ENCODE results near the gene GSN.

GSN gene

GRCh38 chr9:121269642-121270254 lies 1.8 kb downstream of the GSN start:
- H3K27ac ChIP-seq (ENCODE audit: low read depth, low read length, poor library complexity, severe bottlenecking): no peak overlapping the region
- H3F3A ChIP-seq (ENCODE audit: insufficient read depth, low read length): no peaks in the 10 kb centered on the region
- no peaks in the 10 kb centered on the region; the same call in 1 of the 2 replicates for H3K27me3 ChIP-seq (ENCODE audit: insufficient read depth, low read length)
- no peaks in the 10 kb centered on the region for H3K79me2 ChIP-seq (ENCODE audit: insufficient read depth, low read length)
- no peaks in the 10 kb centered on the region for H4K20me1 ChIP-seq (ENCODE audit: insufficient read depth, low read length)
- no peak overlapping the region for H3K4me2 ChIP-seq (ENCODE audit: low read length)
- no peaks in the 10 kb centered on the region for H3K9me3 ChIP-seq (ENCODE audit: low read length)
- no peak overlapping the region for H3K9ac ChIP-seq (ENCODE audit: low read length)
- H3K9me2 ChIP-seq (ENCODE audit: low read depth, low read length): no peaks in the 10 kb centered on the region
- no peak overlapping the region for H3K4me3 ChIP-seq (ENCODE audit: low read depth, low read length, poor library complexity, severe bottlenecking)
- H2AFZ ChIP-seq (ENCODE audit: low read length): no peak overlapping the region
- TF ChIP-seq CTCF (IDR thresholded peaks at IDR 0.05; ENCODE audit: low read length): no peak
- TF ChIP-seq EZH2 (IDR thresholded peaks at IDR 0.05; ENCODE audit: borderline replicate concordance, low read length): no peak
- H3K36me3 ChIP-seq (ENCODE audit: insufficient read depth, low read length): no peaks in the 10 kb centered on the region
- H3K4me1 ChIP-seq (ENCODE audit: insufficient read depth, low read length, severe bottlenecking): peaks cover 15% of the 10 kb centered on the region

- H3K27ac ChIP-seq (ENCODE audit: low read depth, low read length, poor library complexity, severe bottlenecking): no peak overlapping the region
- no peak overlapping the region for H3K4me2 ChIP-seq (ENCODE audit: low read length)
- no peaks in the 10 kb centered on the region for H3K9me3 ChIP-seq (ENCODE audit: low read length)
- no peaks in the 10 kb centered on the region for H3K9me2 ChIP-seq (ENCODE audit: low read depth, low read length)
- H2AFZ ChIP-seq (ENCODE audit: low read length): no peak overlapping the region
- H3K36me3 ChIP-seq (ENCODE audit: insufficient read depth, low read length): no peaks in the 10 kb centered on the region
- H4K20me1 ChIP-seq (ENCODE audit: insufficient read depth, low read length): no peaks in the 10 kb centered on the region
- H3K27me3 ChIP-seq (ENCODE audit: insufficient read depth, low read length): no peaks in the 10 kb centered on the region; the same call in 1 of the 2 replicates
- TF ChIP-seq EZH2 (IDR thresholded peaks at IDR 0.05; ENCODE audit: borderline replicate concordance, low read length) (no peak), CTCF (IDR thresholded peaks at IDR 0.05; ENCODE audit: low read length) (no peak)
- no peak overlapping the region for H3K4me3 ChIP-seq (ENCODE audit: low read depth, low read length, poor library complexity, severe bottlenecking)
- no peaks in the 10 kb centered on the region for H3K79me2 ChIP-seq (ENCODE audit: insufficient read depth, low read length)
- no peaks in the 10 kb centered on the region for H3F3A ChIP-seq (ENCODE audit: insufficient read depth, low read length)
- peaks cover 15% of the 10 kb centered on the region for H3K4me1 ChIP-seq (ENCODE audit: insufficient read depth, low read length, severe bottlenecking)
- no peak overlapping the region for H3K9ac ChIP-seq (ENCODE audit: low read length)
These were observed 3.7 kb downstream of the GSN start for GRCh38 chr9:121271368-121272341.

GRCh38 chr9:121272401-121272948 lies 4.5 kb downstream of the GSN start:
- H3K27me3 ChIP-seq (ENCODE audit: insufficient read depth, low read length): no peaks in the 10 kb centered on the region; the same call in 1 of the 2 replicates
- no peak overlapping the region for H2AFZ ChIP-seq (ENCODE audit: low read length)
- no peak overlapping the region for H3K27ac ChIP-seq (ENCODE audit: low read depth, low read length, poor library complexity, severe bottlenecking)
- H3K9ac ChIP-seq (ENCODE audit: low read length): no peak overlapping the region
- H3F3A ChIP-seq (ENCODE audit: insufficient read depth, low read length): no peaks in the 10 kb centered on the region
- H3K9me3 ChIP-seq (ENCODE audit: low read length): no peaks in the 10 kb centered on the region
- no peaks in the 10 kb centered on the region for H3K9me2 ChIP-seq (ENCODE audit: low read depth, low read length)
- no peaks in the 10 kb centered on the region for H3K36me3 ChIP-seq (ENCODE audit: insufficient read depth, low read length)
- TF ChIP-seq EZH2 (IDR thresholded peaks at IDR 0.05; ENCODE audit: borderline replicate concordance, low read length) (no peak), CTCF (IDR thresholded peaks at IDR 0.05; ENCODE audit: low read length) (no peak)
- H3K4me2 ChIP-seq (ENCODE audit: low read length): no peak overlapping the region
- H3K4me3 ChIP-seq (ENCODE audit: low read depth, low read length, poor library complexity, severe bottlenecking): no peak overlapping the region
- no peaks in the 10 kb centered on the region for H4K20me1 ChIP-seq (ENCODE audit: insufficient read depth, low read length)
- no peaks in the 10 kb centered on the region for H3K79me2 ChIP-seq (ENCODE audit: insufficient read depth, low read length)
- peaks cover 13% of the 10 kb centered on the region for H3K4me1 ChIP-seq (ENCODE audit: insufficient read depth, low read length, severe bottlenecking)

All from OCI-LY1 (cell line).